Loucy (cell line): ENCODE measurements around the gene HOXA1.

Source experiments
- H2AFZ ChIP-seq: fragments of 200-600 bp; sonication (generic); 2 replicates; pipeline ENCODE4 v1.6.0; 2016; ENCODE audit warnings: antibody characterized with exemption, mild to moderate bottlenecking, low read length, moderate library complexity
- H3F3A ChIP-seq: fragments of 200-600 bp; 2 replicates; pipeline ENCODE4 v1.6.0; 2016; ENCODE audit warnings: antibody characterized with exemption, low read depth, mild to moderate bottlenecking
- H3K27me3 ChIP-seq: fragments of 200-600 bp; sonication (generic); 2 replicates; pipeline ENCODE4 v1.6.1; 2014; ENCODE audit warnings: low read length, mild to moderate bottlenecking; ENCODE audit not compliant: insufficient read depth, poor library complexity, severe bottlenecking
- H3K36me3 ChIP-seq: fragments of 200-600 bp; sonication (generic); 2 replicates; pipeline ENCODE4 v1.6.1; 2016; ENCODE audit warnings: low read length; ENCODE audit not compliant: insufficient read depth
- H3K4me1 ChIP-seq: fragments of 200-600 bp; sonication (generic); 2 replicates; pipeline ENCODE4 v1.5.1; 2014; ENCODE audit warnings: low read length, mild to moderate bottlenecking; ENCODE audit not compliant: insufficient read depth, poor library complexity, severe bottlenecking
- H3K4me2 ChIP-seq: fragments of 200-600 bp; sonication (generic); 2 replicates; pipeline ENCODE4 v1.6.0; 2014; ENCODE audit warnings: antibody characterized with exemption, low read length, low read depth, mild to moderate bottlenecking; ENCODE audit not compliant: poor library complexity, severe bottlenecking
- H3K4me3 ChIP-seq: fragments of 200-600 bp; sonication (generic); 2 replicates; pipeline ENCODE4 v1.5.1; 2014; ENCODE audit warnings: low read length, mild to moderate bottlenecking, mixed read lengths; ENCODE audit not compliant: poor library complexity, severe bottlenecking
- H3K79me2 ChIP-seq: fragments of 200-600 bp; sonication (generic); 2 replicates; pipeline ENCODE4 v1.6.1; 2014; ENCODE audit warnings: low read length; ENCODE audit not compliant: insufficient read depth
- H3K9ac ChIP-seq: fragments of 200-600 bp; sonication (generic); 2 replicates; pipeline ENCODE4 v1.6.0; 2014; ENCODE audit warnings: mild to moderate bottlenecking, low read depth, low read length, moderate library complexity; ENCODE audit not compliant: poor library complexity, severe bottlenecking
- H3K9me2 ChIP-seq: fragments of 200-600 bp; sonication (generic); replicated peaks from 2 replicates; pipeline ENCODE4 v1.6.1; 2016; ENCODE audit warnings: low read depth, low read length, mixed read lengths
- H3K9me3 ChIP-seq: fragments of 200-600 bp; sonication (generic); 2 replicates; pipeline ENCODE4 v1.6.1; 2014; ENCODE audit warnings: mild to moderate bottlenecking, antibody characterized with exemption, low read length, low read depth; ENCODE audit not compliant: insufficient read depth
- H4K20me1 ChIP-seq: fragments of 200-600 bp; sonication (generic); 2 replicates; pipeline ENCODE4 v1.6.0; 2014; ENCODE audit warnings: antibody characterized with exemption, low read length, mild to moderate bottlenecking; ENCODE audit not compliant: insufficient read depth, poor library complexity, severe bottlenecking
- CTCF ChIP-seq: fragments of 200-600 bp; sonication (generic); conservative IDR thresholded peaks from 2 replicates; pipeline ENCODE4 v1.5.1; 2014; ENCODE audit warnings: mild to moderate bottlenecking, antibody characterized with exemption, low read length
- EZH2phosphoT487 ChIP-seq: fragments of 200-600 bp; IDR thresholded peaks from 2 replicates; pipeline ENCODE4 v1.6.1; 2018; ENCODE audit warnings: antibody characterized with exemption, mild to moderate bottlenecking, moderate library complexity, borderline replicate concordance

HOXA1 gene

DNA sequence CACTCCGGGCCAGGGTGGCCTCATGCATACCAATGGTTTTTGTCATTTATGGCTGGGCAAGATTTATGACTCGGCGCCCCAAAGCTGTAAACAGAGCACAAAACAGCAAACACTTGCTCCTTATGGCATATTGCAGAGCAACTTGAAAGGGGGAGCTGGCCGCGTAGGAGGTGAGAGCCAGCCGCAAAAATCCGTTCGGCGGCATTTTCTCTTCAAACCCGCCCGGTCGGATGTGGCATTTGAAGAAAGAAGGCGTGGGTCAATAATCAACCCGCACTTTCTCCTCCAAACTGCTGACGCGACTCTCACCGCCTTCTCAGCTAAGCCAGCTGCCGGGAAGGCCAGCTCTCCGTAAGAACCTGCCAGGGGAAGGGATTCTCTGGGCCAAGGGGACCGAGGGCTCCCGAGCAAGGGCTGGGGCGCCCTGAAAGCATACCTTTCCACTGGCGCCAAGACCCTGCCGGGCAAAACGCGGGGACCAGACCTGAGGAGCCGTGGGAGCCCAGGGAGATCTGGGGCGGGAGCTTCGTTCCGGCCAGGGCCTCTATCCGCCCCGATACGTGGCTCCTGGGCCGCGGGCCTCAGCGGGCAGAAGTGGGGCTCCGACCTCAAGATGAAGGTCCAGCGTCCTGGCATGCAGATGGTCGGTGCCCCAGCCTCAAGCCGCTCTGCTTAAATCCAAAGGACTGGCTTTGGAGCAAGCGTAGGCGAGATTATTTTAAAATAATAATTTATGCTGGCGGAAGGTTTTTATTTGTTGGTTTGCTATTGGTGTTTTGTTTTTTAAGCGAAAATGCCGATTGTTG lies 19.6 kb upstream of the HOXA1 start:
- Histone ChIP-seq H3K9me3 (no peaks in the 10 kb centered on the region), H3K27me3 (no peaks in the 10 kb centered on the region), H3K36me3 (peaks cover 89% of the 10 kb centered on the region; the same call in 1 of the 2 replicates), H4K20me1 (peaks cover 48% of the 10 kb centered on the region), H2AFZ (no peak overlapping the region), H3K9ac (no peak overlapping the region), H3K4me1 (no peaks in the 10 kb centered on the region), H3K9me2 (no peaks in the 10 kb centered on the region), H3K79me2 (peaks cover 95% of the 10 kb centered on the region), H3K4me2 (no peak overlapping the region), H3F3A (no peaks in the 10 kb centered on the region), H3K4me3 (no peak overlapping the region)
- no peak for TF ChIP-seq CTCF
- TF ChIP-seq EZH2phosphoT487: no peak

- H3K4me3 ChIP-seq: no peak overlapping the region
- no peaks in the 10 kb centered on the region for H3K9me3 ChIP-seq
- no peaks in the 10 kb centered on the region for H3K27me3 ChIP-seq
- H3K36me3 ChIP-seq: peaks cover 91% of the 10 kb centered on the region; the same call in 1 of the 2 replicates
- no peak overlapping the region for H2AFZ ChIP-seq
- H3K4me1 ChIP-seq: no peaks in the 10 kb centered on the region
- H3K4me2 ChIP-seq: no peak overlapping the region
- peaks cover 93% of the 10 kb centered on the region for H3K79me2 ChIP-seq
- H3K9ac ChIP-seq: no peak overlapping the region
- no peaks in the 10 kb centered on the region for H3F3A ChIP-seq
- peaks cover 53% of the 10 kb centered on the region for H4K20me1 ChIP-seq
- no peaks in the 10 kb centered on the region for H3K9me2 ChIP-seq
- TF ChIP-seq EZH2phosphoT487 (no peak), CTCF (no peak)
These were observed 19.1 kb upstream of the HOXA1 start for GRCh38 chr7:27114881-27115220.

DNA sequence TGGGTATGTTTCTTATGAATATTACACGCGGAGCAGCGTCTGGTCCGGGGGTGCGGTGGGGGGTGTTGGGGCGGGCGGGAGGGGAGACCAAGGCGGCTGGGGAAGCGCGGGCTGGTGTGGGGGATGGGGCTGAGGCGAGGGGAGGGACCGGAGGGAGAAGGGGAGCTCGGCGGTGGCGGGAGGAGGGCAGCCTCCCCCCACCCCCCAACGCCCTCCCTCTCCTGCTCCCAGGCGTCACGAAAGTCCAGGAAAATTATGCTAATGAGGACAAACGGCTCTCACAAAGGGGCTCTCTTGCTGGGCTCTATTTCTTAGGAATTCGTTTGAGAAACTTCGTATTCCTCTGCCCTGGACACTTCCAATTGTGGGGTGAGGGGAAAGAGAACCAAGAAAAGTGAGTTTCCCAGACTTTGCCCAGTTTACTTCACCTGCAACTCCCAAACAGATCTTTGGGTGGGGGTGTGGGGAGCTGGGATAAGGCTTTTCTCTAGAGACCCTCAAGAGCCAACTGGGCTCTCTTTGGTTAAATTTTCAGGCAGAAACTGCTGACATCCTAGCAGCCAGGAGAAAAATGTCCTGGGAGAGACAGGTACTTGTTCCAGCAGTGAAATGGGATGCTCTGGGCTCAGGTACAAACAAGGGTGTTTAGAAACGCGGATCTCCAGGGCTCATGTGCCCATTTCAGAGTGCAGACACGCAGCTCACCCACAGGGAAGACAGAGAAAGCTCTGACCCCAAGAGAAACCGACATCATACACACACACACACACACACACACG lies 18.4 kb upstream of the HOXA1 start:
- no peaks in the 10 kb centered on the region for H3K4me1 ChIP-seq
- H4K20me1 ChIP-seq: peaks cover 51% of the 10 kb centered on the region
- H3K9me2 ChIP-seq: no peaks in the 10 kb centered on the region
- H3F3A ChIP-seq: no peaks in the 10 kb centered on the region
- H3K9ac ChIP-seq: no peak overlapping the region
- no peaks in the 10 kb centered on the region for H3K27me3 ChIP-seq
- H3K79me2 ChIP-seq: peaks cover 91% of the 10 kb centered on the region
- H3K9me3 ChIP-seq: no peaks in the 10 kb centered on the region
- H3K4me3 ChIP-seq: no peak overlapping the region
- no peak overlapping the region for H2AFZ ChIP-seq
- no peak overlapping the region for H3K4me2 ChIP-seq
- TF ChIP-seq EZH2phosphoT487 (no peak), CTCF (no peak)
- peaks cover 91% of the 10 kb centered on the region; the same call in 1 of the 2 replicates for H3K36me3 ChIP-seq
